ENCODE results near the gene WDR53. TPM values are rescaled to one million over a fixed set of nuclear protein-coding genes. Genes with fewer than 3 reads are reported as not detected.
A peak's percentile ranks its signal among the peaks of the same experiment; 100 is the strongest.

The WDR53 gene
- polyA plus RNA-seq, 1 donor (not counting 4 experiments of a cell fraction or from before 2014, with no cell fraction given) = 14.2 TPM

- no peaks in the 10 kb centered on the region for H3K27me3 ChIP-seq (ENCODE audit: control insufficient read depth, extremely low read depth, insufficient read depth, low read length)
- no peak for DNase-seq (ENCODE audit: low read depth, low spot score)
- no peak for TF ChIP-seq CTCF (optimal IDR thresholded peaks at IDR 0.05 in 1 of 3, IDR thresholded peaks at IDR 0.05 in 1 of 3, conservative IDR thresholded peaks at IDR 0.05 in 1 of 3; ENCODE audit: extremely low read depth in 1 of 3, insufficient read depth in 2 of 3, low read length in 3 of 3)
- TF ChIP-seq EZH2 (IDR thresholded peaks at IDR 0.05; ENCODE audit: low read length) = no peak
- no peak overlapping the region for H3K9ac ChIP-seq (ENCODE audit: control insufficient read depth, extremely low read depth, insufficient read depth, low read length)
- no peak overlapping the region for H3K27ac ChIP-seq (ENCODE audit: control insufficient read depth, insufficient read depth, low read length)
- H2AFZ ChIP-seq (ENCODE audit: control insufficient read depth, low read length) = no peak overlapping the region
- H3K4me2 ChIP-seq (ENCODE audit: control insufficient read depth, extremely low read depth, insufficient read depth, low read depth, low read length) = no peak overlapping the region
- no peaks in the 10 kb centered on the region for H3K9me1 ChIP-seq (ENCODE audit: control insufficient read depth, extremely low read depth, insufficient read depth, low read length)
- no peaks in the 10 kb centered on the region for H4K20me1 ChIP-seq (ENCODE audit: control insufficient read depth, extremely low read depth, insufficient read depth, low read length)
- H3K9me3 ChIP-seq (ENCODE audit: control insufficient read depth, low read depth, low read length) = no peaks in the 10 kb centered on the region
- H3K36me3 ChIP-seq (ENCODE audit: control insufficient read depth in 2 of 2, extremely low read depth in 1 of 2, insufficient read depth in 2 of 2, low read length in 2 of 2) = no peaks in the 10 kb centered on the region
- dilution Hi-C loops (cut with MboI; ENCODE audit: extremely low pct_ligation_motif_present, low sequenced_read_pairs) = no loop called here
- FAIRE-seq = no peak
- H3K4me1 ChIP-seq (ENCODE audit: control insufficient read depth, extremely low read depth, insufficient read depth, low read length) = peaks cover 7% of the 10 kb centered on the region
- H3K4me3 ChIP-seq (ENCODE audit: control insufficient read depth in 2 of 3, extremely low read depth in 1 of 3, insufficient read depth in 2 of 3, low read depth in 1 of 3, low read length in 3 of 3) = no peak overlapping the region
- H3K79me2 ChIP-seq (ENCODE audit: control insufficient read depth, insufficient read depth, low read length) = no peaks in the 10 kb centered on the region
These were observed 43.2 kb downstream of the WDR53 start for GRCh38 chr3:196525141-196525540.

- Histone ChIP-seq H3K9me1 (ENCODE audit: control insufficient read depth, extremely low read depth, insufficient read depth, low read length) (no peaks in the 10 kb centered on the region), H3K36me3 (ENCODE audit: control insufficient read depth in 2 of 2, extremely low read depth in 1 of 2, insufficient read depth in 2 of 2, low read length in 2 of 2) (no peaks in the 10 kb centered on the region), H3K27ac (ENCODE audit: control insufficient read depth, insufficient read depth, low read length) (no peak overlapping the region), H3K79me2 (ENCODE audit: control insufficient read depth, insufficient read depth, low read length) (no peaks in the 10 kb centered on the region), H3K27me3 (ENCODE audit: control insufficient read depth, extremely low read depth, insufficient read depth, low read length) (no peaks in the 10 kb centered on the region), H3K9ac (ENCODE audit: control insufficient read depth, extremely low read depth, insufficient read depth, low read length) (no peak overlapping the region), H3K4me1 (ENCODE audit: control insufficient read depth, extremely low read depth, insufficient read depth, low read length) (peaks cover 7% of the 10 kb centered on the region), H3K4me2 (ENCODE audit: control insufficient read depth, extremely low read depth, insufficient read depth, low read depth, low read length) (no peak overlapping the region), H3K4me3 (ENCODE audit: control insufficient read depth in 2 of 3, extremely low read depth in 1 of 3, insufficient read depth in 2 of 3, low read depth in 1 of 3, low read length in 3 of 3) (no peak overlapping the region), H4K20me1 (ENCODE audit: control insufficient read depth, extremely low read depth, insufficient read depth, low read length) (no peaks in the 10 kb centered on the region), H2AFZ (ENCODE audit: control insufficient read depth, low read length) (no peak overlapping the region), H3K9me3 (ENCODE audit: control insufficient read depth, low read depth, low read length) (peaks cover 5% of the 10 kb centered on the region)
- no peak for DNase-seq (ENCODE audit: low read depth, low spot score)
- TF ChIP-seq CTCF (optimal IDR thresholded peaks at IDR 0.05 in 1 of 3, IDR thresholded peaks at IDR 0.05 in 1 of 3, conservative IDR thresholded peaks at IDR 0.05 in 1 of 3; ENCODE audit: extremely low read depth in 1 of 3, insufficient read depth in 2 of 3, low read length in 3 of 3) (peak in 1 of 3 experiments; percentile 9), EZH2 (IDR thresholded peaks at IDR 0.05; ENCODE audit: low read length) (no peak)
- FAIRE-seq = no peak
- dilution Hi-C loops (cut with MboI; ENCODE audit: extremely low pct_ligation_motif_present, low sequenced_read_pairs) = loop anchor here (25.0 kb wide), 1 partner anchor 262 kb away; no protein-coding TSS in a partner anchor
These were observed 43.8 kb downstream of the WDR53 start for GRCh38 chr3:196524527-196524926.

Data from keratinocyte (primary cell).